SJSA1 (cell line): ENCODE data around the gene SUSD3. TPM values are rescaled to one million over a fixed set of nuclear protein-coding genes. Genes with fewer than 3 reads are reported as not detected.
"Not testable (repeated sequence)": the region's sequence is repeated elsewhere in the genome, so short reads cannot be mapped to it uniquely, and the experiment has no call there.

ENCODE experiments used
- DNase-seq, 2 experiments: peaks; one replicate each; pipeline ENCODE4 v3.0.0-alpha.2; 2015 to 2020; ENCODE audit warnings: low spot score in 2 of 2, low read depth in 1 of 2
- H3K27ac ChIP-seq: fragments of 250-450 bp; sonication (Bioruptor Pico); 2 replicates; pipeline ENCODE4 v1.5.1; 2020; ENCODE audit warnings: mild to moderate bottlenecking, moderate library complexity
- H3K27me3 ChIP-seq: fragments of 250-450 bp; sonication (Bioruptor Pico); replicated peaks from 2 replicates; pipeline ENCODE4 v1.5.1; 2020; ENCODE audit warnings: mild to moderate bottlenecking, moderate library complexity
- H3K36me3 ChIP-seq: fragments of 250-450 bp; sonication (Bioruptor Pico); 2 replicates; pipeline ENCODE4 v1.5.1; 2020; ENCODE audit warnings: mild to moderate bottlenecking
- H3K4me1 ChIP-seq: fragments of 250-450 bp; sonication (Bioruptor Pico); replicated peaks from 2 replicates; pipeline ENCODE4 v1.6.1; 2021; ENCODE audit warnings: mild to moderate bottlenecking
- H3K4me3 ChIP-seq: fragments of 250-450 bp; sonication (Bioruptor Pico); 2 replicates; pipeline ENCODE4 v1.5.1; 2020; ENCODE audit warnings: mild to moderate bottlenecking
- H3K9me3 ChIP-seq: fragments of 250-450 bp; sonication (Bioruptor Pico); replicated peaks from 2 replicates; pipeline ENCODE4 v1.5.1; 2020; ENCODE audit warnings: mild to moderate bottlenecking
- total RNA-seq: library from RNA; depleted of rRNA; stranded (reverse); fragments of >200 nt; shearing (Covaris generic); gene quantifications from 2 replicates; pipeline ENCODE4 v1.2.3, GENCODE V29; 2014

Gene SUSD3
- total RNA-seq, 1 experiment from 2014 or later: not detected

- Histone ChIP-seq H3K36me3 (peaks cover 4% of the 10 kb centered on the region), H3K27ac (no peak overlapping the region), H3K4me1 (peaks cover 38% of the 10 kb centered on the region), H3K9me3 (peaks cover 3% of the 10 kb centered on the region; the same call in 1 of the 2 replicates), H3K4me3 (no peak overlapping the region), H3K27me3 (no peaks in the 10 kb centered on the region)
- DNase-seq: no peak
These were observed 41.2 kb downstream of the SUSD3 start for GRCh38 chr9:93099551-93100275.

GRCh38 chr9:93100276-93100636, 41.8 kb downstream of the SUSD3 start:
- no peak for DNase-seq
- peaks cover 3% of the 10 kb centered on the region; the same call in 1 of the 2 replicates for H3K9me3 ChIP-seq
- H3K4me1 ChIP-seq: peaks cover 33% of the 10 kb centered on the region
- no peak overlapping the region for H3K27ac ChIP-seq
- H3K27me3 ChIP-seq: no peaks in the 10 kb centered on the region
- peaks cover 4% of the 10 kb centered on the region for H3K36me3 ChIP-seq
- H3K4me3 ChIP-seq: no peak overlapping the region

- not testable (repeated sequence) for H3K4me3 ChIP-seq, H3K27me3 ChIP-seq, H3K27ac ChIP-seq, H3K36me3 ChIP-seq, H3K9me3 ChIP-seq, DNase-seq
- peaks cover 32% of the 10 kb centered on the region for H3K4me1 ChIP-seq
These were observed 42.6 kb downstream of the SUSD3 start for GRCh38 chr9:93101086-93101485.

- Histone ChIP-seq H3K4me1 (no peaks in the 10 kb centered on the region), H3K27ac (no peak overlapping the region), H3K4me3 (no peak overlapping the region), H3K36me3 (peaks cover 13% of the 10 kb centered on the region), H3K9me3 (no peaks in the 10 kb centered on the region), H3K27me3 (no peaks in the 10 kb centered on the region)
- no peak for DNase-seq
These were observed 47.1 kb downstream of the SUSD3 start for GRCh38 chr9:93105620-93106019.

GRCh38 chr9:93107151-93107824, 48.8 kb downstream of the SUSD3 start:
- H3K36me3 ChIP-seq: peaks cover 13% of the 10 kb centered on the region
- no peaks in the 10 kb centered on the region for H3K4me1 ChIP-seq
- H3K27ac ChIP-seq: no peak overlapping the region
- H3K27me3 ChIP-seq: no peaks in the 10 kb centered on the region
- no peaks in the 10 kb centered on the region for H3K9me3 ChIP-seq
- no peak overlapping the region for H3K4me3 ChIP-seq
- no peak for DNase-seq

GRCh38 chr9:93107825-93108161, 49.3 kb downstream of the SUSD3 start:
- H3K9me3 ChIP-seq: no peaks in the 10 kb centered on the region
- no peak for DNase-seq
- H3K27me3 ChIP-seq: no peaks in the 10 kb centered on the region
- no peak overlapping the region for H3K4me3 ChIP-seq
- H3K27ac ChIP-seq: no peak overlapping the region
- H3K4me1 ChIP-seq: no peaks in the 10 kb centered on the region
- H3K36me3 ChIP-seq: peaks cover 13% of the 10 kb centered on the region

- Histone ChIP-seq H3K4me3 (no peak overlapping the region), H3K4me1 (no peaks in the 10 kb centered on the region), H3K27ac (no peak overlapping the region), H3K9me3 (no peaks in the 10 kb centered on the region), H3K36me3 (peaks cover 13% of the 10 kb centered on the region), H3K27me3 (no peaks in the 10 kb centered on the region)
- DNase-seq: no peak
These were observed 50.0 kb downstream of the SUSD3 start for GRCh38 chr9:93108291-93109041.

GRCh38 chr9:93110311-93110855, 51.9 kb downstream of the SUSD3 start:
- H3K4me1 ChIP-seq: no peaks in the 10 kb centered on the region
- peaks cover 13% of the 10 kb centered on the region for H3K36me3 ChIP-seq

GRCh38 chr9:93111001-93111370, 52.5 kb downstream of the SUSD3 start:
- no peaks in the 10 kb centered on the region for H3K4me1 ChIP-seq
- H3K4me3 ChIP-seq: no peak overlapping the region
- no peaks in the 10 kb centered on the region for H3K27me3 ChIP-seq
- H3K36me3 ChIP-seq: peaks cover 13% of the 10 kb centered on the region
- H3K27ac ChIP-seq: no peak overlapping the region
- no peak for DNase-seq
- H3K9me3 ChIP-seq: no peaks in the 10 kb centered on the region

More at GRCh38 chr9:93110311-93110855, 51.9 kb downstream of the SUSD3 start:
- no peak overlapping the region for H3K27ac ChIP-seq
- no peak for DNase-seq
- no peak overlapping the region for H3K4me3 ChIP-seq
- no peaks in the 10 kb centered on the region for H3K27me3 ChIP-seq
- H3K9me3 ChIP-seq: no peaks in the 10 kb centered on the region

GRCh38 chr9:93111371-93112115, 53.0 kb downstream of the SUSD3 start:
- no peaks in the 10 kb centered on the region for H3K27me3 ChIP-seq
- H3K4me1 ChIP-seq: no peaks in the 10 kb centered on the region
- peaks cover 13% of the 10 kb centered on the region for H3K36me3 ChIP-seq
- no peak overlapping the region for H3K4me3 ChIP-seq
- DNase-seq: no peak
- no peak overlapping the region for H3K27ac ChIP-seq
- no peaks in the 10 kb centered on the region for H3K9me3 ChIP-seq

- Histone ChIP-seq H3K27ac (no peak overlapping the region), H3K36me3 (peaks cover 13% of the 10 kb centered on the region), H3K4me3 (no peak overlapping the region), H3K4me1 (no peaks in the 10 kb centered on the region), H3K27me3 (no peaks in the 10 kb centered on the region), H3K9me3 (no peaks in the 10 kb centered on the region)
- no peak for DNase-seq
These were observed 53.8 kb downstream of the SUSD3 start for GRCh38 chr9:93112116-93112863.

GRCh38 chr9:93112864-93113389, 54.4 kb downstream of the SUSD3 start:
- H3K4me3 ChIP-seq: no peak overlapping the region
- no peaks in the 10 kb centered on the region for H3K9me3 ChIP-seq
- H3K27ac ChIP-seq: no peak overlapping the region
- no peaks in the 10 kb centered on the region for H3K27me3 ChIP-seq
- no peak for DNase-seq
- H3K4me1 ChIP-seq: no peaks in the 10 kb centered on the region
- H3K36me3 ChIP-seq: peaks cover 13% of the 10 kb centered on the region
